HL-60 (cell line): Measurements from ENCODE around the gene B4GALNT1.
"Not testable (repeated sequence)": the region's sequence is repeated elsewhere in the genome, so short reads cannot be mapped to it uniquely, and the experiment has no call there.

Experiments
- DNase-seq, 2 experiments: peaks; one replicate each; pipeline ENCODE4 v3.0.0-alpha.2; 2010 to 2020; ENCODE audit warnings: low read depth in 1 of 2, low spot score in 1 of 2
- H3K27ac ChIP-seq: fragments of 250-450 bp; sonication (Bioruptor Pico); replicated peaks from 2 replicates; pipeline ENCODE4 v1.5.1; 2020; ENCODE audit warnings: mild to moderate bottlenecking, moderate library complexity
- H3K27me3 ChIP-seq: fragments of 250-450 bp; sonication (Bioruptor Pico); 2 replicates; pipeline ENCODE4 v1.5.1; 2021; ENCODE audit warnings: mild to moderate bottlenecking, moderate library complexity; ENCODE audit not compliant: insufficient read depth, poor library complexity, severe bottlenecking
- H3K4me3 ChIP-seq: replicated peaks from 2 replicates; pipeline ENCODE4 v1.5.1; 2011; ENCODE audit warnings: mild to moderate bottlenecking, control low read depth, low read length; ENCODE audit not compliant: insufficient read depth
- GABPA ChIP-seq: IDR thresholded peaks from 2 replicates; pipeline ENCODE4 v1.6.1; 2012; ENCODE audit warnings: low read depth
- POLR2AphosphoS5 ChIP-seq: IDR thresholded peaks from 2 replicates; pipeline ENCODE4 v1.6.1; 2012; ENCODE audit warnings: low read depth
- SPI1 ChIP-seq: IDR thresholded peaks from 2 replicates; pipeline ENCODE4 v1.6.1; 2012; ENCODE audit warnings: low read depth, mild to moderate bottlenecking, borderline replicate concordance
- TF ChIP-seq, protein P1 (sequence below): IDR thresholded peaks from 2 replicates; pipeline ENCODE4 v1.6.1; 2012; ENCODE audit warnings: low read depth; ENCODE audit not compliant: insufficient replicate concordance
- TF ChIP-seq, protein P2 (sequence below): IDR thresholded peaks from one replicate; pipeline ENCODE4 v1.5.1; 2011; ENCODE audit warnings: low read length, control low read depth, inconsistent platforms; ENCODE audit not compliant: insufficient read depth

Gene B4GALNT1

GRCh38 chr12:57655541-57656240, 22.7 kb upstream of the B4GALNT1 start:
- Histone ChIP-seq H3K27ac (no peak overlapping the region), H3K4me3 (no peak overlapping the region), H3K27me3 (no peaks in the 10 kb centered on the region)
- no peak for TF ChIP-seq POLR2AphosphoS5
- no peak for TF ChIP-seq GABPA
- TF ChIP-seq SPI1 = no peak
- TF ChIP-seq, protein P1, sequence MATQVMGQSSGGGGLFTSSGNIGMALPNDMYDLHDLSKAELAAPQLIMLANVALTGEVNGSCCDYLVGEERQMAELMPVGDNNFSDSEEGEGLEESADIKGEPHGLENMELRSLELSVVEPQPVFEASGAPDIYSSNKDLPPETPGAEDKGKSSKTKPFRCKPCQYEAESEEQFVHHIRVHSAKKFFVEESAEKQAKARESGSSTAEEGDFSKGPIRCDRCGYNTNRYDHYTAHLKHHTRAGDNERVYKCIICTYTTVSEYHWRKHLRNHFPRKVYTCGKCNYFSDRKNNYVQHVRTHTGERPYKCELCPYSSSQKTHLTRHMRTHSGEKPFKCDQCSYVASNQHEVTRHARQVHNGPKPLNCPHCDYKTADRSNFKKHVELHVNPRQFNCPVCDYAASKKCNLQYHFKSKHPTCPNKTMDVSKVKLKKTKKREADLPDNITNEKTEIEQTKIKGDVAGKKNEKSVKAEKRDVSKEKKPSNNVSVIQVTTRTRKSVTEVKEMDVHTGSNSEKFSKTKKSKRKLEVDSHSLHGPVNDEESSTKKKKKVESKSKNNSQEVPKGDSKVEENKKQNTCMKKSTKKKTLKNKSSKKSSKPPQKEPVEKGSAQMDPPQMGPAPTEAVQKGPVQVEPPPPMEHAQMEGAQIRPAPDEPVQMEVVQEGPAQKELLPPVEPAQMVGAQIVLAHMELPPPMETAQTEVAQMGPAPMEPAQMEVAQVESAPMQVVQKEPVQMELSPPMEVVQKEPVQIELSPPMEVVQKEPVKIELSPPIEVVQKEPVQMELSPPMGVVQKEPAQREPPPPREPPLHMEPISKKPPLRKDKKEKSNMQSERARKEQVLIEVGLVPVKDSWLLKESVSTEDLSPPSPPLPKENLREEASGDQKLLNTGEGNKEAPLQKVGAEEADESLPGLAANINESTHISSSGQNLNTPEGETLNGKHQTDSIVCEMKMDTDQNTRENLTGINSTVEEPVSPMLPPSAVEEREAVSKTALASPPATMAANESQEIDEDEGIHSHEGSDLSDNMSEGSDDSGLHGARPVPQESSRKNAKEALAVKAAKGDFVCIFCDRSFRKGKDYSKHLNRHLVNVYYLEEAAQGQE = no peak
- TF ChIP-seq, protein P2, sequence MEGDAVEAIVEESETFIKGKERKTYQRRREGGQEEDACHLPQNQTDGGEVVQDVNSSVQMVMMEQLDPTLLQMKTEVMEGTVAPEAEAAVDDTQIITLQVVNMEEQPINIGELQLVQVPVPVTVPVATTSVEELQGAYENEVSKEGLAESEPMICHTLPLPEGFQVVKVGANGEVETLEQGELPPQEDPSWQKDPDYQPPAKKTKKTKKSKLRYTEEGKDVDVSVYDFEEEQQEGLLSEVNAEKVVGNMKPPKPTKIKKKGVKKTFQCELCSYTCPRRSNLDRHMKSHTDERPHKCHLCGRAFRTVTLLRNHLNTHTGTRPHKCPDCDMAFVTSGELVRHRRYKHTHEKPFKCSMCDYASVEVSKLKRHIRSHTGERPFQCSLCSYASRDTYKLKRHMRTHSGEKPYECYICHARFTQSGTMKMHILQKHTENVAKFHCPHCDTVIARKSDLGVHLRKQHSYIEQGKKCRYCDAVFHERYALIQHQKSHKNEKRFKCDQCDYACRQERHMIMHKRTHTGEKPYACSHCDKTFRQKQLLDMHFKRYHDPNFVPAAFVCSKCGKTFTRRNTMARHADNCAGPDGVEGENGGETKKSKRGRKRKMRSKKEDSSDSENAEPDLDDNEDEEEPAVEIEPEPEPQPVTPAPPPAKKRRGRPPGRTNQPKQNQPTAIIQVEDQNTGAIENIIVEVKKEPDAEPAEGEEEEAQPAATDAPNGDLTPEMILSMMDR = no peak
- DNase-seq = no peak

DNA sequence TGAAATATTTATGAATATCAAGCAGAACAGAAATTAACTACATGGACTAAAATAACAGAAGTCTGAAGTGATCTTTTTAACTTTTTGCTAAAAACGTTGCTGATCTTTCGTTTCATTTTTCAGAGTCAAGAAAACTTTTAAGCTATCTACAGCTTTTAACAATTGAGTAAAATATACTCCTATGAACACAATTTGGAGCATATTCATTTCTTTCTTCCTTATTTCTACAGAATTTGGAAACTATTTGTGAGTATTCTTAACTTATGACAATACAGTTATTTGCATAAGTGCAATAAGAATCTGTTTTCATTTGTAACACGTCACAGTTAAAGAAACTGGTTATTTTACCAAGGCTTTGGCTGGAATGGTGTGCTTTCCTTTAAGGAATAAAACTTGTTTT, 21.0 kb upstream of the B4GALNT1 start:
- TF ChIP-seq POLR2AphosphoS5 (no peak), SPI1 (no peak), GABPA (no peak)
- TF ChIP-seq, protein P1 = no peak
- TF ChIP-seq, protein P2 = no peak
- Histone ChIP-seq H3K27me3 (no peaks in the 10 kb centered on the region), H3K27ac (no peak overlapping the region), H3K4me3 (no peak overlapping the region)
- no peak for DNase-seq

DNA sequence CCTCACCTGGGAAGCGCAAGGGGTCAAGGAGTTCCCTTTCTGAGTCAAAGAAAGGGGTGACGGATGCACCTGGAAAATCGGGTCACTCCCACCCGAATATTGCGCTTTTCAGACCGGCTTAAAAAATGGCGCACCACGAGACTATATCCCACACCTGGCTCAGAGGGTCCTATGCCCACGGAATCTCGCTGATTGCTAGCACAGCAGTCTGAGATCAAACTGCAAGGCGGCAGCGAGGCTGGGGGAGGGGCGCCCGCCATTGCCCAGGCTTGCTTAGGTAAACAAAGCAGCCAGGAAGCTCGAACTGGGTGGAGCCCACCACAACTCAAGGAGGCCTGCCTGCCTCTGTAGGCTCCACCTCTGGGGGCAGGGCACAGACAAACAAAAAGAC, 13.7 kb upstream of the B4GALNT1 start:
- H3K27me3 ChIP-seq, H3K27ac ChIP-seq, H3K4me3 ChIP-seq, DNase-seq: not testable (repeated sequence)

DNA sequence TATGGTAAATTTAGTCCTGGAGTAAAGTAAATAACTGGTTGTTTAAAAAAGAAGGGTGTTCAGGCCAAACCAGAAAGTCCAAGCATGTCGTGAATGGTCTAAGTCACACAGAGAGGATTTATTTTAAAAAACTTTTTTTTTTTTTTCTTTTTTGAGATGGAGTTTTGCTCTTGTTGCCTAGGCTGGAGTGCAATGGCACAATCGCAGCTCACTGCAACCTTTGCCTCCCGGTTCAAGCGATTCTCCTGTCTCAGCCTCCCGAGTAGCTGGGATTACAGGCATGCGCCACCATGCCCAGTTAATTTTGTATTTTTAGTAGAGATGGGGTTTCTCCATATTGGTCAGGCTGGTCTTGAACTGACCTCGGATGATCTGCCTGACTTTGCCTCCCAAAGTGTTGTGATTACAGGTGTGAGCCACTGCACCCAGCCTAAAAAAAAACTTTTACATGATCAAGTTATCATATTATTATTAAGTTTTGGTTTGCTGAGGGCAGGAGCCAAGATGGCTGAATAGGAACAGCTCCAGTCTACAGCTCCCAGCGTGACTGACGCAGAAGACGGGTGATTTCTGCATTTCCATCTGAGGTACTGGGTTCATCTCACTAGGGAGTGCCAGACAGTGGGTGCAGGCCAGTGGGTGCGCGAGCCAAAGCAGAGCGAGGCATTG, 13.1 kb upstream of the B4GALNT1 start:
- not testable (repeated sequence) for DNase-seq, H3K27me3 ChIP-seq, H3K4me3 ChIP-seq, H3K27ac ChIP-seq
